ENCODE measurements around the gene RORB.

RORB gene

DNA sequence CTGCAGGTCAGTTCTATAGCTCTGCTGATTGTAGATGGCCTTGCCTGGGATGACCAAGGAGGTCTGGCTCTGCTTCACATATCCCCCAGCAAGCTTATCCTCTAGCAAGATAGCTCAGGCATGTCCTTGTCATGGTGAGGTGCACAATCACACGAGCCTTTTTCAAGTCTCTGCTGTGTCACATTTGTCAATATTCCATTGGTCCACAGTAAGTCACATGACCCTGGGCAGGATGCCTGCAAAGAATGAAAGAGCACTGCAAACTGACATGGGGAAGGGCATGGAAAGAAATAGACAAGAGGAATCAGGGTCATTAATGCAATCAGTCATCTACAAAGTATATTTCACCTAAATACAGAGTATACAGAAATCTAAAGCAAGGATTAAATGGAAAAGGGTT lies 142.0 kb downstream of the RORB start:
- no peaks in the 10 kb centered on the region for H3K36me3 ChIP-seq
- no peak overlapping the region for H3K27ac ChIP-seq
- intact Hi-C loops (cut with DNase I; ENCODE audit: low total_unique reads): no loop called here
- no peak for DNase-seq
- H3K4me3 ChIP-seq: no peak overlapping the region
- no peaks in the 10 kb centered on the region for H3K4me1 ChIP-seq
- no peaks in the 10 kb centered on the region for H3K27me3 ChIP-seq
- no peaks in the 10 kb centered on the region for H3K9me3 ChIP-seq
- TF ChIP-seq CTCF (IDR thresholded peaks at IDR 0.05): no peak

DNA sequence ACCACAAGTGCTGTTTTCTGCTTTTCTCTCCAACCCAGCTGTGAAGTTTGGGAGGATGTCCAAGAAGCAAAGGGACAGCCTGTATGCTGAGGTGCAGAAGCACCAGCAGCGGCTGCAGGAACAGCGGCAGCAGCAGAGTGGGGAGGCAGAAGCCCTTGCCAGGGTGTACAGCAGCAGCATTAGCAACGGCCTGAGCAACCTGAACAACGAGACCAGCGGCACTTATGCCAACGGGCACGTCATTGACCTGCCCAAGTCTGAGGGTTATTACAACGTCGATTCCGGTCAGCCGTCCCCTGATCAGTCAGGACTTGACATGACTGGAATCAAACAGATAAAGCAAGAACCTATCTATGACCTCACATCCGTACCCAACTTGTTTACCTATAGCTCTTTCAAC lies 145.2 kb downstream of the RORB start:
- no peak for TF ChIP-seq CTCF (IDR thresholded peaks at IDR 0.05)
- H3K9me3 ChIP-seq: no peaks in the 10 kb centered on the region
- no peaks in the 10 kb centered on the region for H3K4me1 ChIP-seq

DNA sequence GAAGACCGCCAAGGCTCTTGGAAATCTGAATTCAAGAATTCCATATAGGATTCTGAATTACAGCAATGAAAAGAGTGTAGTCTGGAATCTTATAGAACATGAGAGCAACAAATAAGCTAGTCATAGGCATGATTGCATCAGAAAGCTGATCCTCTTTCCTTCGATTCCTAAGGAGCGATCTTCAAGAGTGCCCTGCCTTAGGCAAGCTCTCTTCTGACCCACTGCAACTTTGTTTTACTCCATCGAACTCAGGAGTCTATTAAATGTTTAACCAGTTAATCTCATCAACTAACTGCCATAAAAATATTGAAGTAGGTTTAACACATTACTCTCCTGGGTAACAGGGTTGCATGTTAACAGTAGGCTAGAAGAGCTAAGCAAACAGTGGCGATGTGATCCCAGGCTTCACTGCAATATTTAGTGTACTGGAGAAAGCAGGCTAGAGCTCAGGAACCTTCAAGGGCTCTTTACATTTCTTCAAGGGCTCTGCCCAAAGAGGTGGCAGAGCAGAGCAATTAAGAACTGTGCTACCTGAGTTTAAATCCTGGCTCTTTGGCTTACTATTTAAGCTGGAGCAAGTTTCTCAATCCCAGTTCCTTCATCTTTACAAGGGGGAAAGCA lies 146.3 kb downstream of the RORB start:
- DNase-seq: no peak
- intact Hi-C loops (cut with DNase I; ENCODE audit: low total_unique reads): no loop called here
- Histone ChIP-seq H3K4me1 (no peaks in the 10 kb centered on the region), H3K4me3 (no peak overlapping the region), H3K9me3 (no peaks in the 10 kb centered on the region), H3K27ac (no peak overlapping the region), H3K36me3 (no peaks in the 10 kb centered on the region), H3K27me3 (no peaks in the 10 kb centered on the region)
- no peak for TF ChIP-seq CTCF (IDR thresholded peaks at IDR 0.05)

More for the DNA sequence above, 145.2 kb downstream of the RORB start:
- no peak overlapping the region for H3K27ac ChIP-seq
- H3K4me3 ChIP-seq: no peak overlapping the region
- no peaks in the 10 kb centered on the region for H3K27me3 ChIP-seq
- no peak for DNase-seq
- H3K36me3 ChIP-seq: no peaks in the 10 kb centered on the region
- intact Hi-C loops (cut with DNase I; ENCODE audit: low total_unique reads): no loop called here

DNA sequence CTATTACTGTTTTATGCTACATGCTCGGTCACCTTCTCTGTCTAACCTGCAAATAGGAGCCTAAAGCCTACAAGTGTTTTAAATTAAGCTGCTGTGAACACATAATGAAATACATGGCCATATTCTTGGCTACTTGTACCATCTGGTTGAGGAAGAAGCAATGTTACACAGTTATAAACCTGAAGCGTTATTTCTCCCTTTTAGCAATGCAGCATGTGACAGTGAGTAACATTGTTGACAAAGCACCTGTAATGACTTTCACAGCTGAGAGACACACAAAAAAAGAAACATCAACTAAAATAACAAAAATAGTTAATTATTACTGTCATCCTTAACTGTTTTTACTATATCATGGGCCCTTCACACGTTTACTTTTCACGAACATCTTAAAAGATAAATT lies 146.9 kb downstream of the RORB start:
- intact Hi-C loops (cut with DNase I; ENCODE audit: low total_unique reads): no loop called here
- Histone ChIP-seq H3K4me1 (no peaks in the 10 kb centered on the region), H3K27me3 (no peaks in the 10 kb centered on the region), H3K9me3 (no peaks in the 10 kb centered on the region), H3K27ac (no peak overlapping the region), H3K36me3 (no peaks in the 10 kb centered on the region), H3K4me3 (no peak overlapping the region)
- no peak for TF ChIP-seq CTCF (IDR thresholded peaks at IDR 0.05)
- no peak for DNase-seq

- intact Hi-C loops (cut with DNase I; ENCODE audit: low total_unique reads): no loop called here
- peak; percentile 4 to 6 for TF ChIP-seq CTCF (IDR thresholded peaks at IDR 0.05)
- Histone ChIP-seq H3K4me3 (no peak overlapping the region), H3K27ac (no peak overlapping the region), H3K27me3 (no peaks in the 10 kb centered on the region), H3K9me3 (no peaks in the 10 kb centered on the region), H3K4me1 (no peaks in the 10 kb centered on the region), H3K36me3 (no peaks in the 10 kb centered on the region)
- DNase-seq: no peak
Measured at GRCh38 chr9:74645007-74645639, 148.0 kb downstream of the RORB start.
